Lower leg skin (tissue), 3 donors: Measurements from ENCODE around the gene THAP4.

Source experiments
- CTCF ChIP-seq, 3 donors: fragments of 450-650 bp; IDR thresholded peaks; one replicate each; pipeline ENCODE4 v1.5.1; 2016; ENCODE audit warnings: antibody characterized with exemption in 3 of 3, mild to moderate bottlenecking in 3 of 3, moderate library complexity in 2 of 3
- POLR2A ChIP-seq, 2 donors: fragments of 450-650 bp; IDR thresholded peaks; one replicate each; pipeline ENCODE4 v1.6.1; 2016 to 2017; ENCODE audit warnings: antibody characterized with exemption in 2 of 2, mild to moderate bottlenecking in 1 of 2, moderate library complexity in 1 of 2

- no peak for TF ChIP-seq CTCF (IDR thresholded peaks at IDR 0.05)
- TF ChIP-seq POLR2A (IDR thresholded peaks at IDR 0.05): no peak
Observed at GRCh38 chr2:241569831-241570281, 67.1 kb downstream of the THAP4 start.
